ENCODE results near the gene MLLT6.

Gene MLLT6

DNA sequence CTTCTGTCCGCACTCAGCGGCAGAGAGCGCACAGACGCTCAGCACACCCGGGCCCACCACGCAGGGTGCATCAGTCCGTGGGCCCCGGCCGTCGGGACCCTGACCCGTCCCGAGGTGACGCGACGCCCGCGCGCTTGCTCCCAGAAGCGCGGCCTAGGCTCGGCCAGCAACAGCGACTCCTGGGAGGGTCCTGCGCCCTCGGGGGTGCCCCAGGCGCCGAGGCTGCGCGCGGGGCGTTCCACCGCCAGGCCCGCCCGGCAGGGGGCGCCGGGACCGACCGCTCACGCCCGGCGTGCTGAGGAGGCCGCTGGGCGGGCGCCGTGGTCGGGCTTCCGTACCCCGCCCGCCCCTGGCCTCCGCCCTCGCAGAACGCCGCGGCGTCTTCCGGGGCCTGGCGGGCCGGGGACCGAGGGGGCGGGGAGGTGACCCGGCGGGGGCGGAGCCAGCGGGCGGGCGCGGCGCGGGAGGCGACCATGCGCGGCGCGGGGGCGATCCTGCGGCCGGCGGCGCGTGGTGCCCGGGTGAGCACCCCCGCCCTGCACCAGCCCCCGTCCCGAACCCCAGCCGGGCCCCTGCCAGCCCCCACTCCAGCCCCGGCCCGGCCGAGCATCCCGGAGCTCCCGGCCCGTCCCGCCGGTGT lies 24.9 kb downstream of the MLLT6 start, which contains the start of gene CISD3:
TSS of gene CISD3 (plus strand) at position 456 of the 640 bp plus-strand sequence. CDS start at position 474, 18 bp downstream.
- peak within 1 kb of the TSS; percentile 88 for H3K4me3 ChIP-seq (ENCODE audit: low read depth, low read length)
- DNase-seq (ENCODE audit: low read depth), result no peak
- TF ChIP-seq, protein P1, sequence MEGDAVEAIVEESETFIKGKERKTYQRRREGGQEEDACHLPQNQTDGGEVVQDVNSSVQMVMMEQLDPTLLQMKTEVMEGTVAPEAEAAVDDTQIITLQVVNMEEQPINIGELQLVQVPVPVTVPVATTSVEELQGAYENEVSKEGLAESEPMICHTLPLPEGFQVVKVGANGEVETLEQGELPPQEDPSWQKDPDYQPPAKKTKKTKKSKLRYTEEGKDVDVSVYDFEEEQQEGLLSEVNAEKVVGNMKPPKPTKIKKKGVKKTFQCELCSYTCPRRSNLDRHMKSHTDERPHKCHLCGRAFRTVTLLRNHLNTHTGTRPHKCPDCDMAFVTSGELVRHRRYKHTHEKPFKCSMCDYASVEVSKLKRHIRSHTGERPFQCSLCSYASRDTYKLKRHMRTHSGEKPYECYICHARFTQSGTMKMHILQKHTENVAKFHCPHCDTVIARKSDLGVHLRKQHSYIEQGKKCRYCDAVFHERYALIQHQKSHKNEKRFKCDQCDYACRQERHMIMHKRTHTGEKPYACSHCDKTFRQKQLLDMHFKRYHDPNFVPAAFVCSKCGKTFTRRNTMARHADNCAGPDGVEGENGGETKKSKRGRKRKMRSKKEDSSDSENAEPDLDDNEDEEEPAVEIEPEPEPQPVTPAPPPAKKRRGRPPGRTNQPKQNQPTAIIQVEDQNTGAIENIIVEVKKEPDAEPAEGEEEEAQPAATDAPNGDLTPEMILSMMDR (IDR thresholded peaks at IDR 0.05; ENCODE audit: control insufficient read depth, extremely low read depth, insufficient read depth), result peak; percentile 84

DNA sequence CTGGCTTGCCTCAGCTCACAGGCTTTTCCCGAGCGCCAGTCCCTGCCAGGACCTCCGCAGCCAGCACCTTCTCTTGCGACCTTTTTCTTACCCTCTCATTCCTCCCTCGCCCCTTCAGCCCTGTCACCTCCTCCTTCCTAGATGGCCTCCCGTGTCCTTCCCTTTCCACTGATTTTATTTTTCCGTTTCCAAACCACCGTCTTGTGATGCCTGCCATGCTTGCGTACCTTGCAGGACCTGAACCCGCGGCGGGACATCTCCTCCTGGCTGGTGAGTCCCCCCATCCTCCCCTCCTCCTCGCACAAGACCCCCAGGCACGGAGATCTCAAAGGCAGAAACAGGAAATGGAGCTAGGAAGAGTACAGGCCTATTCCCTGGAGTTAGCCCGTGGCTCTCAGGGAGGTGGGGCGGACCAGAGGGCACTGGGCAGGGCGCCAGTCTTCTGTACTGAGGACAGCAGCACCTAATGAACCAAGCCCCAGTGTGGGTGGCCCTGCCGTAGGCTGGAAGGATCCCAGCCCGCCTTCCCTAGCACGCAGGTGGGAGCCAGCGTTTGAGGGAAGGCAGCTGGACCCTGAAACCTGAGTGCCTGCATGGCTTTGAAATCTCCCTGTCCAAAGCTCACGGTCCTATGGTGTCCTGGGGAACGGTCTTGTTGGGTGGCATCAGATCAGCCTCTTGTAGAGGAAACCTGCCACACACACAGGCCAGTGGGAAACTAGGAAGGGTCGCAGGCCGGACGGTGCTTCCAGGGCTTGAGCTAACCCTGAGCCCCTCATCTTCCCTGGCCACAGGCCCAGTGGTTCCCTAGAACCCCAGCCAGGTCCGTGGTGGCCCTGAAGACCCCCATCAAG lies 25.7 kb downstream of the MLLT6 start:
- TF ChIP-seq, protein P1 (IDR thresholded peaks at IDR 0.05; ENCODE audit: control insufficient read depth, extremely low read depth, insufficient read depth), result no peak
- DNase-seq (ENCODE audit: low read depth), result peak; percentile 70
- H3K4me3 ChIP-seq (ENCODE audit: low read depth, low read length), result peak overlapping the region; percentile 88

DNA sequence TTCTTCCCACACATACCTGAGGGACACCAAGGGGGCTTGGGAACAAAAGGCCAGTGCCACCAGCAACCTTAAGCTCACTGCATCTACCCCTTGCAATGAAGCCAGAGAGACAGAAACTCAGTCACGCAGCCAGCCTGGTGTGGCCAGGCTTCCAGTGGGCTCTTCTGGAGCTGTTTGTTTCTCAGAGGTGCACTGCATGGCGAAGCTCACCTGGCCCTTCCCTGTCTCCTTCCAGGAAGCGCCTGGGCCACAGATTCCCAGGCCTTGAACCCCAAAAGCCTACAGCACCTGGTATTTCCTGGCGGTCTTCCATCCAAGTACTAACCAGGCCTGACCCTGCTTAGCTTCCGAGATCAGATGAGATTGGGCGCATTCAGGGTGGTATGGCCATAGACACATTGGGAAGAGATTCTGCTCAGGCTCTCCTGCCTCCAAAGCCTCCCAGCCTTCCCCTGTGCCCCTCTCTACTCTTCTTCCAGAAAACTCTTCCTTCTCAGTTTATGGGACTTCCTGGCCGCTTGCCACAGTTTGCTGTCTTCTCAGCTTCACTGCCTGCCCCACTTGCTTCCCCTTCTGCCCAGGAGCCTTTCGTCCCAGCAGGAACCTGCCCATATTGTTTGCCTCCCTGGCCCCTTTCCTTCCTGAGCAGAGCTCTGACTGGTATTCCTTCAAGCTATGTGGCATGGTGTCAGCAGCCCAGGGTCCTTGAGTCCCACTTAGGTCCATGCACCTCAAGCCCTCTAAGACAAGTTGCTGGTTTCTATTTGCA lies 26.6 kb downstream of the MLLT6 start:
- TF ChIP-seq, protein P1 (IDR thresholded peaks at IDR 0.05; ENCODE audit: control insufficient read depth, extremely low read depth, insufficient read depth), result no peak
- peak; percentile 75 for DNase-seq (ENCODE audit: low read depth)
- peak overlapping the region; percentile 88 for H3K4me3 ChIP-seq (ENCODE audit: low read depth, low read length)

DNA sequence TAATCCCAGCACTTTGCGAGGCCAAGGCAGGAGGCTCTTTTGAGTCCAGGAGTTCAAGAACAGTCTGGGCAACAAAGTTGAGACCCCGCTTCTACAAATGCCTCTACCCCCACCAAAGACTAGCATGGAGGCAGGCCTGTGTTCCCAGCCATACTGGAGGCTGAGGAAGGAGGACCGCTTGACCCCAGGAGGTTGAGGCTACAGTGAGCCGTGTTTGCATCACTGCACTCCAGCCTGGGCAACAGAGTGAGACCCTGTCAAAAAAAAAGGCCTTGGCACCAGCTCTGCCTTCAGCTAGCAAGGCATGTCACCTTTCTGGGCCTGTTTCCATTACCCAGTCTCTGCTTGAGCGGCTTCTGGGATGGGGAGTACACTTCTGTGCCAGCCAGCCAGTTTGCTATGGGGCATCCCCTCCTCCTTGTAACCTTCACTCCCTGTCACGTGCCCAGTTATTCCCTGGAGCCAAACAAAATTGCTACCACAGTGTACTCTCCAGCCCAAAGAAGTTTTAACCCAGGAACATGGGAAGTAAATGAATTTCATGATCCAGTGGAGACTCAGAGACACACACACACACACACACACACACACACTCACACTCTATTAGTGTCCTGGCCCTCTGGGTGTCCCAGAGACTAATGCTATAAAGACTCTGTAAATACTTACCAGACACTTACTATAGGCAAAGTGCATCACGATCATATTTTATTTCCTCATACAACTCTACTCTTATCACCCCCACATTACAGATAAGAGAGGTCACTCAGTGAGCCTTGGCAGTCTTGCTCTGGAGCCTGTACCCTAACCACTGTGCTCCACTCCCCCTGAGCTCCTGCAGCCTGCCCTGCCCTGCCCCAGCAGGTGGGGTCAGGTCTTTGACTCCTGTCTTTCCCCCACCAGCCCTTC lies 27.6 kb downstream of the MLLT6 start:
- TF ChIP-seq, protein P1 (IDR thresholded peaks at IDR 0.05; ENCODE audit: control insufficient read depth, extremely low read depth, insufficient read depth), result no peak
- peak overlapping the region; percentile 88; the same call in 1 of the 2 replicates for H3K4me3 ChIP-seq (ENCODE audit: low read depth, low read length)
- peak; percentile 79 for DNase-seq (ENCODE audit: low read depth)

DNA sequence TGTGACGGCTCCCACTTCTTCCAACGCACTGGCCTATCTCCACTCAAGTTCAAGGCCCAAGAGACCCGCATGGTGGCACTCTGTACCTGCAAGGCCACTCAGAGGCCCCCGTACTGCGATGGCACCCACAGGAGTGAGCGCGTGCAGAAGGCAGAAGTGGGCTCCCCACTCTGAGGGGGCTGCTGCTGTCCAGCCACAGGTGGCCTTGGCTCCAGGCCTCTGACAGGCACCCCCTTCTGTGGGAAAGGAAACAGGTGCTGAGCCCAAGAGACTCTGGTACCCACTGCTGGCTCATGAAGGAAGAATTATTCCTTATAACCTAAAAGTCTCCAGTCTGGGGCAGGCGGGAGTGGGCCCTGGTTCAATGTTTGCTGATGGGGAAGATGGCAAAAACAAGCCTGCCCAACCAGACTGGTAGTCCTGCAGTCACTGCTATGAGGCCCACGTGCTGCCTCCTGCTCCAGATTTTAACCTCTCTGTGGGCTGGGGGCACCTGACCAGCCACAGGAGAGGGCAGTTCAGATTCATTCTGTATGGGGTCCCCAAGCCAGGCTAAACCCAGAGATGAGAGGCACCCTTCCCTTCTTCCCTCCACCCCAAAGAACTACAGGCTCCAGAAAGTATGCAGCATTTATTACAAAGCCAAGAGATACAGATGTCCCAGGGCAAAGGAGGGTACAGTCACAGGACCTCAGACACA lies 28.4 kb downstream of the MLLT6 start:
- TF ChIP-seq, protein P1 (IDR thresholded peaks at IDR 0.05; ENCODE audit: control insufficient read depth, extremely low read depth, insufficient read depth), result no peak
- H3K4me3 ChIP-seq (ENCODE audit: low read depth, low read length), result no peak overlapping the region
- DNase-seq (ENCODE audit: low read depth), result no peak
